Erythroblast (primary cell): ENCODE results near the gene SH3TC2.

ENCODE experiments used
- GATA1 ChIP-seq: IDR thresholded peaks from 2 replicates; pipeline ENCODE4 v1.6.1; 2011; ENCODE audit warnings: low read depth, mild to moderate bottlenecking, control low read depth, low read length, moderate library complexity
- POLR2A ChIP-seq: IDR thresholded peaks from 2 replicates; pipeline ENCODE4 v1.6.1; 2011; ENCODE audit warnings: mild to moderate bottlenecking, low read length

DNA sequence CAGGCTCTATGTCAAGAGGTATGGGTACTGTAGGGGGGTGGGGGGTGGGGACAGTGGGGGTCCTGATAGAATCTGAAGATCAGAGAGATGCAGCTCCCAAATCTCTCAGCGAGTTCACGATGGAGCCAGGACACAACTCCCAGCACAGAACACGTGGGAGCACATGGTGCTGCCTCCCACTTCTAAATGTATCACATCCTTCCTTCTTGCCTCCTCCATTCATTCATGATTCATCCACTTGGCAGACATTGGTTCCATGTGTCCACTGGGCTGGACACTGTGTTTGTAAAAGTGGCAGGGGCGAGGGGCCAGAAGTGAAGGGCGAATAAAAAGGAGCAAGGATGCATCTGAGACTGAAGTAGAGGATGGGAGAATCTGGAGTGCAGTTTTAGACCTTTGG lies 33.9 kb downstream of the SH3TC2 start:
- no peak for TF ChIP-seq POLR2A
- no peak for TF ChIP-seq GATA1
